GM21576 (cell line): ENCODE results near the gene TWF2.

Source experiments
- ATAC-seq: cut with Tn5 transposase; IDR thresholded peaks from one replicate; pipeline ENCODE4 v1.9.1; 2021; ENCODE audit warnings: mild to moderate bottlenecking, moderate library complexity; ENCODE audit not compliant: unreplicated experiment

Gene TWF2

GRCh38 chr3:52184690-52185089 is 54.3 kb downstream of the TWF2 start:
- no peak for ATAC-seq

DNA sequence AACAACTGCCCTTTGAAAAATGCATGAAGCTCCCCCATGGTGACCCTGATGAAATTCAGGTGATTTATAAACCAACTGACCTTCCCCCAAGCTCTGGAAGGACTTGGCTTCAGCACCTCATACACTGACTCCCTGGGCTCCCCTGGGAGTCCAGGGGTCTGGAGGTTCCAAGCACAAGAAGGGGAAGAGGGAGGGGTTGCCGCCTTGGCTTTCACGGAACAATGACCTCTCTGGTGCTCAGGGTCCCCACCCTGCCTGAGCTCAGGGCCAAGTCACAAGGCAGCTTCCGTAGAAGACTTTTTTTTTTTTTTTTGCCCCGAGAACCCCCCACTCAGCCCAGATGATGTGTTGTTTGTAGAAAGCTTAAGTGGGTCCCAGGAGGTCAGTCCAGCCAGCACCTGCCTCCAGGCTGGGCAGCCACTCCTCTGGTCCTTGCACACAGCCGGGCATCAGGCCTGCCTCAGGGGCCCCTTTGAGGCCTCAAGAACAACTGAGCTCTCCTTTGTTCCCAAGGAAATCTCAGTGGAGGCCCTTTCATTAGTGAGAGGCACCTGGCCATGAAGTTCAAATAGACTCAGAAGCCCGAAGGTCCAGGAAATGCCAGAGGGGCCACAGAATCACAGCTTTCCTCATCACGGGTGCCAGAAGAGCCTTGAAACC is 55.0 kb downstream of the TWF2 start:
- no peak for ATAC-seq

DNA sequence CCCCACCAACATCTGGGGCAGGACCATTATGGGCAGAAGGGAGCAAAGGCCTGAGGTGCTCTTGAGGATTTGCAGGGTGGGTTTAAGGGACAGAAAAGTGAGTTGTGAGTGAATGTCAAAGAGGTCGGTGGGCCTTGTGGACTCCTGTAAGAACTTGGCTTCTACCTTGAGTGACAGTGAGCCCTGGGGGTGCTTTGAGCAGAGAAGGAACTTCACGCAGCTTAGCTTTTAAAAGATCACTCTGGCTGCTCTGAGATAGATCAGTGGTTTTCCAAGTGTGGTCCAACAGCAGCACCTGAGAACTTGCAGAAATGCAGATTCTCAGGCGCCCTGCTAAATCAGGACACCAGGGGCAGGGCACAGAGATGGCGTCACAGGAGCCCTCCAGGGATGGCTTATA is 56.3 kb downstream of the TWF2 start:
- no peak for ATAC-seq

- no peak for ATAC-seq
Observed at GRCh38 chr3:52182196-52182595, 56.8 kb downstream of the TWF2 start.

GRCh38 chr3:52181543-52181942 is 57.4 kb downstream of the TWF2 start:
- no peak for ATAC-seq
